Activated CD4-positive, alpha-beta memory T cell treated with anti-CD3 and anti-CD28 coated beads, Interleukin-2, amount 10 ng/mL, durations not matched to agents 7 days and 5 days (primary cell): Measurements from ENCODE around the gene CD109. TPM values are rescaled to one million over a fixed set of nuclear protein-coding genes. Genes with fewer than 3 reads are reported as not detected.
"Not testable (repeated sequence)": the region's sequence is repeated elsewhere in the genome, so short reads cannot be mapped to it uniquely, and the experiment has no call there.

Source experiments
- CTCF ChIA-PET: fragments of 350-600 bp; sonication (Branson Sonifier 250); formaldehyde crosslinking; loops from one replicate; lab custom pipeline; 2021; ENCODE audit warnings: antibody characterized with exemption, inconsistent platforms; lab: Charles Lee
- POLR2A ChIA-PET: fragments of 350-600 bp; sonication (Branson Sonifier 250); formaldehyde crosslinking; loops from one replicate; lab custom pipeline; 2021; ENCODE audit warnings: antibody characterized with exemption; lab: Charles Lee
- DNase-seq: peaks from one replicate; pipeline ENCODE4 v3.0.0-alpha.2; 2020
- H3K27ac Mint-ChIP-seq: one replicate; pipeline ENCODE4 v1.8.0; 2021; ENCODE audit warnings: mild to moderate bottlenecking, mixed read lengths
- H3K27me3 Mint-ChIP-seq: one replicate; pipeline ENCODE4 v1.8.0; 2021; ENCODE audit warnings: mixed read lengths
- H3K36me3 Mint-ChIP-seq: one replicate; pipeline ENCODE4 v1.8.0; 2021; ENCODE audit warnings: low read depth, mixed read lengths
- H3K4me1 Mint-ChIP-seq: one replicate; pipeline ENCODE4 v1.8.0; 2021; ENCODE audit warnings: mixed read lengths
- H3K4me3 Mint-ChIP-seq: one replicate; pipeline ENCODE4 v1.8.0; 2021; ENCODE audit warnings: mild to moderate bottlenecking, mixed read lengths
- H3K9me3 Mint-ChIP-seq: one replicate; pipeline ENCODE4 v1.8.0; 2021; ENCODE audit warnings: mixed read lengths
- total RNA-seq, 2 experiments: library from RNA; stranded (reverse); gene quantifications; one replicate each; pipeline ENCODE4 v1.2.3, GENCODE V29; 2021

The CD109 gene
- total RNA-seq, 2 experiments from 2014 or later = 13.6 to 15.0 TPM

DNA sequence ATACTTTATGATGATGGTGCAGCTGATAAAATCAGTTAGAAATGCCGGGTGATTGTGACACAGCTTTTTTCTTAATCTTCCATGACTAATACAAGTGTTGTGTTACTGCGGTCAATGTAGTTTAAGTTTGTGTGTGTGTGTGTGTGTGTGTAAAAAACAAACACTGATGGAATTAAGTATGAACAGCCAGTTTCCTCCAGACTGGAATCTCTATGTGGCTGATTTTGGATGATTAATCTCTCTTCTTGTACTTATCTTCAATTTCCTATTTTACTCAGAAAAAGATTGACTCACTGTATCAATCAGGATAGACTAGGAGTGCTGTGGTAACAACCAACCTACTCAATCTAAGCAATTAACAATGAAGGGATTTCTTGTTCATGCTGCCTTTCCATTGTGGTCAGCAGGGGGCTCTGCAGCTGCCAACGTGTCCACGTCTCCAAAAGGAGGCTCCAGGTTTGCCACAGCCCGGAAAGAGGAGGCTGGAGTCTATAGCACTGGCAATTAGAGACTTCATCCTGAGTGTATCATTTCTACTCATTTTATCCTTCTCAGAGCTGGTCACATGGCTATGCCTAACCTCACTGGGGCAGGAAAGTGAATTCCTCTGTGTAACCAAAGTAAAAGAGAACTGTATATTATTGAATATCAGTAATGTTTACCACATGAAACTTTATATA, 107.7 kb downstream of the CD109 start:
- H3K27ac Mint-ChIP-seq = no peak overlapping the region
- no peaks in the 10 kb centered on the region for H3K27me3 Mint-ChIP-seq
- POLR2A ChIA-PET = no interaction called here
- H3K9me3 Mint-ChIP-seq = no peaks in the 10 kb centered on the region
- peaks cover 3% of the 10 kb centered on the region for H3K4me1 Mint-ChIP-seq
- H3K4me3 Mint-ChIP-seq = no peak overlapping the region
- no peak for DNase-seq
- H3K36me3 Mint-ChIP-seq = peaks cover 13% of the 10 kb centered on the region
- CTCF ChIA-PET = interaction anchor here (1.4 kb wide), 1 partner anchor 8 kb away, joined by 3 read pairs; no protein-coding TSS in a partner anchor

DNA sequence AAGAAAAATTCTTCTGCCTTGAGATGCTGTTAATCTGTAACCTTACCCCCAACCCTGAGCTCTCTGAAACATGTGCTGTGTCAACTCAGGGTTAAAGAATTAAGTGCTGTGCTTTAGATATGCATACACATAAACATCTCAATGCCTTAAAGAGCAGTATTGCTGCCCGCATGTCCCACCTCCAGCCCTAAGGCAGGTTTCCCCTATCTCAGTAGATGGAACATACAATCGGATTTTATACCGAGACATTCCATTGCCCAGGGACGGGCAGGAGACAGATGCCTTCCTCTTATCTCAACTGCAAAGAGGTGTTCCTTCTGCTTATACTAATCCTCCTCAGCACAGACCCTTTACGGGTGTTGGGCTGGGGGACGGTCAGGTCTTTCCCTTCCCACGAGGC, 109.2 kb downstream of the CD109 start:
- H3K4me1 Mint-ChIP-seq, H3K4me3 Mint-ChIP-seq, H3K27ac Mint-ChIP-seq, H3K9me3 Mint-ChIP-seq, DNase-seq, CTCF ChIA-PET, H3K27me3 Mint-ChIP-seq, POLR2A ChIA-PET: not testable (repeated sequence)
- peaks cover 13% of the 10 kb centered on the region for H3K36me3 Mint-ChIP-seq

DNA sequence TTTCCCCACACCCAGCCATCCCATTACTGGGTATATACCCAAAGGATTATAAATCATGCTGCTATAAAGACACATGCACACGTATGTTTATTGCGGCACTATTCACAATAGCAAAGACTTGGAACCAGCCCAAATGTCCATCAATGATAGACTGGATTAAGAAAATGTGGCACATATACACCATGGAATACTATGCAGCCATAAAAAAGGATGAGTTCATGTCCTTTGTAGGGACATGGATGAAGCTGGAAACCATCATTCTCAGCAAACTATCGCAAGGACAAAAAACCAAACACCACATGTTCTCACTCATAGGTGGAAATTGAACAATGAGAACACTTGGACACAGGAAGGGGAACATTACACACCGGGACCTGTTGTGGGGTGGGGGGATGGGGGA, 110.0 kb downstream of the CD109 start:
- H3K36me3 Mint-ChIP-seq = peaks cover 13% of the 10 kb centered on the region
- H3K4me3 Mint-ChIP-seq, POLR2A ChIA-PET, CTCF ChIA-PET, H3K27ac Mint-ChIP-seq, H3K27me3 Mint-ChIP-seq, H3K4me1 Mint-ChIP-seq, DNase-seq, H3K9me3 Mint-ChIP-seq: not testable (repeated sequence)

DNA sequence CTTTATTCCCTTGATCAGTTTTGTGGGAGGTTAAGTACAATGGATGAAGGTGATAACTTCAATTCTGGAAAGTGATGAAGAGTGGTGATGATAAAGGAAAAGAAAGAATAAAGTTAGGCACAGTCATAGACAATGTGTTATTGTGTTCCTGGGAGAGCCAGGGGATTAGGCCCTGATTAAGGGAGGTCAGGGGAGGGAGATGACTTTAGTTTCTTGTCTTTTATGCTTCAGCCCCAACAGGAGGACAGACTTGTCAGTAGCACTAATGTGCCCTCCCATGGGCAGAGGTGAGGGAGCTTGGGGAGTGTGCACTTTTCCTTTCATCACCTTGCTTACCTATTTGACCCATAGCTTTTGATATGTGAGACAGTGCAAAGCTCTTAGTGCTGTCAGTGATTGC, 115.7 kb downstream of the CD109 start:
- Mint-ChIP-seq H3K27ac (no peak overlapping the region), H3K4me3 (no peak overlapping the region), H3K36me3 (peaks cover 5% of the 10 kb centered on the region), H3K9me3 (no peaks in the 10 kb centered on the region), H3K4me1 (no peaks in the 10 kb centered on the region), H3K27me3 (no peaks in the 10 kb centered on the region)
- ChIA-PET CTCF (interaction anchor here (0.9 kb wide), 1 partner anchor 9 kb away, joined by 3 read pairs; no protein-coding TSS in a partner anchor), POLR2A (no interaction called here)
- no peak for DNase-seq

DNA sequence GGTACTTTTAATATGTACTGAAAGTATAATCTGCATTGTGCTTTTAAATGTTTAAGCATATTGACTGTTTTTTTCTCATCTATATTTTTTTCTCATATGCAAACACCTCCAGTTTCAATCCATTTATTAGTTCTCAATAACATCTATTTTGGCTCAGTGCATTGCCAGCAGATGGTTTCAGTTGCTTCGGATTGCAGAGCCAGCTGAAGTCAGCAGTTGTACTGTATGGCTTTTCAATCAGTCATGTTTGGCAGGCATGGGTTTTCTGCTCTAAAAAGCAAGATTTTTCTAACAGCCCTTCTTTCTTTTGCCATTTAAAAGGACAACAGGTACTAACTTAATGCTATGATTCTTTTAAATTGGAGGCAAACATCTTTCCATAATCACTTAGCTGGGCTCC, 121.2 kb downstream of the CD109 start:
- Mint-ChIP-seq H3K4me3 (no peak overlapping the region), H3K27me3 (no peaks in the 10 kb centered on the region), H3K36me3 (peaks cover 32% of the 10 kb centered on the region), H3K9me3 (peaks cover 2% of the 10 kb centered on the region), H3K27ac (no peak overlapping the region), H3K4me1 (no peaks in the 10 kb centered on the region)
- ChIA-PET CTCF (no interaction called here), POLR2A (no interaction called here)
- no peak for DNase-seq

DNA sequence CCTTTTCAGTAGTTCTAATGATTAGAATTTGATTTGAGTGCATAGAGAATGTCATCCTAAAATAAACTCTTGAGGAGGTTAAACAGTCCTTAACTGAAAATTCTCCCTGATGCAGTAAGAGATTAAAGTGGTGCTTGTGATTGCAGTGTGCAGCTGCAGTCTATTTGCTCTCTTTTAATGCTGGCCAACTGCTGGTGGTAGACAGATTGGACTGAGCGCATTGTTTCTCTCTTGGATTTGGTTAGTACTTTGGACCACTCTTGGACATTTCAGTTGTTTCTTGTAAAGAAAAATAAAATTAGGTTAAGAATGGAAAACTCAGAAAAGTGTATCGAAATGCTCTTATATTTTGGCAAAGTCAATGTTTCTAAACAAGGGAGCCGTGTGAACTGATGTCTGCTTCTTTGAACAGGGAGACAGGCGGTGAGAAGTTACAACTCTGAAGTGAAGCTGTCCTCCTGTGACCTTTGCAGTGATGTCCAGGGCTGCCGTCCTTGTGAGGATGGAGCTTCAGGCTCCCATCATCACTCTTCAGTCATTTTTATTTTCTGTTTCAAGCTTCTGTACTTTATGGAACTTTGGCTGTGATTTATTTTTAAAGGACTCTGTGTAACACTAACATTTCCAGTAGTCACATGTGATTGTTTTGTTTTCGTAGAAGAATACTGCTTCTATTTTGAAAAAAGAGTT, 127.2 kb downstream of the CD109 start:
- no peak overlapping the region for H3K27ac Mint-ChIP-seq
- DNase-seq = no peak
- H3K9me3 Mint-ChIP-seq = peaks cover 2% of the 10 kb centered on the region
- no peak overlapping the region for H3K4me3 Mint-ChIP-seq
- H3K27me3 Mint-ChIP-seq = no peaks in the 10 kb centered on the region
- peaks cover 24% of the 10 kb centered on the region for H3K36me3 Mint-ChIP-seq
- CTCF ChIA-PET = no interaction called here
- H3K4me1 Mint-ChIP-seq = no peaks in the 10 kb centered on the region
- POLR2A ChIA-PET = no interaction called here

DNA sequence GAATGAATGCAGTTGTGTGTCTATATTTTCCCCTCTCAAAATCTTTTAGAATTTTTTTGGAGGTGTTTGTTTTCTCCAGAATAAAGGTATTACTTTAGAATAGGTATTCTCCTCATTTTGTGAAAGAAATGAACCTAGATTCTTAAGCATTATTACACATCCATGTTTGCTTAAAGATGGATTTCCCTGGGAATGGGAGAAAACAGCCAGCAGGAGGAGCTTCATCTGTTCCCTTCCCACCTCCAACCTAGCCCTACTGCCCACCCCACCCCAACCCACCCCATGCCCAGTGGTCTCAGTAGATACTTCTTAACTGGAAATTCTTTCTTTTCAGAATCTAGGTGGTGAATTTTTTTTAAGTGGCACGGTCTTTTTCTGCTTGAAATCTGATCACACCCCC, 127.8 kb downstream of the CD109 start:
- H3K36me3 Mint-ChIP-seq = peaks cover 20% of the 10 kb centered on the region
- no peaks in the 10 kb centered on the region for H3K27me3 Mint-ChIP-seq
- H3K4me1 Mint-ChIP-seq = no peaks in the 10 kb centered on the region
- ChIA-PET POLR2A (no interaction called here), CTCF (no interaction called here)
- no peak overlapping the region for H3K4me3 Mint-ChIP-seq
- peaks cover 2% of the 10 kb centered on the region for H3K9me3 Mint-ChIP-seq
- DNase-seq = no peak
- H3K27ac Mint-ChIP-seq = no peak overlapping the region

DNA sequence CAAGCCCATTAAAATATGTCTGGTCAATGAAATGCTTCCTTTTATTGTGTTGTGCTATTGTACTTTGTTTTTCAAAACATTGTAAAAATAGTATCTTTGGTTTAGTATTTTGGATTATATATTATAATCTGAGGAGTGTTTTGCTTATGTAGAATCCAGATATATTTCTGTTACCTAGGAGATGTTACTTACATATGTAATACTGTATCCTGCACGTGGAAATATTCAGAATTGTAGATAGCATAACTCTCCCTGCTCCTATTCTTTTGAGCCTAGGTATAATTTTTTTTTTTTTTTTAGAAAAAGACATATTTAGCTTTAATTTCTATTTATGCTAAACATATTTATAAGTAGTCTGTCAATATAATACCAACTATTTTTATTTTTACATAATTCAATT, 130.6 kb downstream of the CD109 start:
- H3K4me3 Mint-ChIP-seq = no peak overlapping the region
- H3K27me3 Mint-ChIP-seq = no peaks in the 10 kb centered on the region
- no peak for DNase-seq
- H3K36me3 Mint-ChIP-seq = no peaks in the 10 kb centered on the region
- H3K9me3 Mint-ChIP-seq = no peaks in the 10 kb centered on the region
- no peaks in the 10 kb centered on the region for H3K4me1 Mint-ChIP-seq
- no peak overlapping the region for H3K27ac Mint-ChIP-seq
- CTCF ChIA-PET = no interaction called here
- POLR2A ChIA-PET = no interaction called here

DNA sequence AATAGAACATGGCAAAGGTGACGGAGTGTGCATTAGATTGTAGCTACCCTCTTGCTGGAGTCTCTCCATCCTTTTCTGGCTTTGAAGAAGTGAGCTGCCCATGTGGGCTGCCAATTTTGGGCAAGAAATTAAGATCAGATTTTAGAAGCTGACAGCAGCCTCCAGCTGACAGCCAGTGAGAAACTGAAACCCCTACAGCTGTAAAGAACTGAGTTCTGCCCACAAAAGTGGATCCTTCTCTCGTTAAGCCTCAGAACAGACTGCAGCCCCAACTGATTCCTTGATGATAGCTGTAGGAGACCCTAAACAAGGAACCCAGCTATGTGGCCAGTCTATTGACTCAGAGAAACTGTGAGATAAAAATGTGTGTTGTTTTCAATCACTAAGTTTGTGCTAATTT, 134.1 kb downstream of the CD109 start:
- POLR2A ChIA-PET = no interaction called here
- DNase-seq = no peak
- H3K27me3 Mint-ChIP-seq = no peaks in the 10 kb centered on the region
- no peaks in the 10 kb centered on the region for H3K4me1 Mint-ChIP-seq
- no peaks in the 10 kb centered on the region for H3K9me3 Mint-ChIP-seq
- CTCF ChIA-PET = no interaction called here
- no peaks in the 10 kb centered on the region for H3K36me3 Mint-ChIP-seq
- no peak overlapping the region for H3K27ac Mint-ChIP-seq
- H3K4me3 Mint-ChIP-seq = no peak overlapping the region

DNA sequence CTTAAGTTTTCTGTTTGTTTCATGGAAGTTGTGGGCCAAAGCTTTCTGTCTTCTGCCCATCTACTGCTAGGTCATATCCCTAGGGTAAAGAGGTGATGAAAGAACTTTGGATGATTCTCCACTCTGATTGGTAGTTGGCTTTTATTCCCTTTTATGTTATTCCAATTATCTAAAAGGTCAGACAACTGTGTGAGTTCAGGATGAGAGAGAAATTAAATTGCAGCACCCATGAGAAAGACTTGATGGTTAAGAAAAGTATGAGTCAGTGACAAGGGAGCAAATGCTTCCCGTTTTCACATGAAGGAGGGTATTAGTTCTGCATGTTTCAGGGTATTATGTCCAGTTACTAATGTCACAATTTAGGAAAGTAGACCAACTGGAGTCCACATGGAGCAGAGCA, 136.3 kb downstream of the CD109 start:
- no peaks in the 10 kb centered on the region for H3K27me3 Mint-ChIP-seq
- no peaks in the 10 kb centered on the region for H3K4me1 Mint-ChIP-seq
- H3K27ac Mint-ChIP-seq = no peak overlapping the region
- H3K36me3 Mint-ChIP-seq = no peaks in the 10 kb centered on the region
- no peaks in the 10 kb centered on the region for H3K9me3 Mint-ChIP-seq
- CTCF ChIA-PET = no interaction called here
- H3K4me3 Mint-ChIP-seq = no peak overlapping the region
- POLR2A ChIA-PET = no interaction called here
- no peak for DNase-seq

DNA sequence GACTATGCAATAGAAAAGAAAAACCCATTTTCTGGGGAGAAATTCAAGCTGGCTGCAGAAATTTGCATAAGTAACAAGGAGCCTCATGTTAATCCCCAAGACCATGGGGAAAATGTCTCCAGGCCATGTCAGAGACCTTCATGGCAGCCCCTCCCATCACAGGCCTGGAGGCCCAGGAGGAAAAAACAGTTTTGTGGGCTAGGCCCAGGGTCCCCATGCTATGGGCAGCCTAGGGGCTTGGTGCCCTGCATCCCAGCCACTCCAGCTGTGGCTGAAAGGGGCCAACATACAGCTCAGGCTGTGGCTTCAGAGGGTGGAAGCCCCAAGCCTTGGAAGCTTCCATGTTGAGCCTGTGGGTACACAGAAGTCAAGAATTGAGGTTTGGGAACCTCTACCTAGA, 148.7 kb downstream of the CD109 start:
- H3K27me3 Mint-ChIP-seq, H3K27ac Mint-ChIP-seq, POLR2A ChIA-PET, H3K4me3 Mint-ChIP-seq, H3K36me3 Mint-ChIP-seq, CTCF ChIA-PET, H3K4me1 Mint-ChIP-seq, DNase-seq, H3K9me3 Mint-ChIP-seq: not testable (repeated sequence)

DNA sequence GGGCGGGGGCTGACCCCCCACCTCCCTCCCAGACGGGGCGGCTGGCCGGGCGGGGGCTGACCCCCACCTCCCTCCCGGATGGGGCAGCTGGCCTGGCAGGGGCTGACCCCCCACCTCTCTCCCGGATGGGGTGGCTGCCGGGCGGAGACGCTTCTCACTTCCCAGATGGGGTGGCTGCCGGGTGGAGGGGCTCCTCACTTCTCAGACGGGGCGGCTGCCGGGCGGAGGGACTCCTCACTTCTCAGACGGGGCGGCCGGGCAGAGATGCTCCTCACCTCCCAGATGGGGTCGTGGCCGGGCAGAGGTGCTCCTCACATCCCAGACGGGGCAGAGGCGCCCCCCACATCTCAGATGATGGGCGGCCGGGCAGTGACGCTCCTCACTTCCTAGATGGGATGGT, 155.0 kb downstream of the CD109 start:
- H3K36me3 Mint-ChIP-seq, DNase-seq, H3K27ac Mint-ChIP-seq, H3K27me3 Mint-ChIP-seq, H3K9me3 Mint-ChIP-seq, H3K4me1 Mint-ChIP-seq, CTCF ChIA-PET, H3K4me3 Mint-ChIP-seq, POLR2A ChIA-PET: not testable (repeated sequence)

DNA sequence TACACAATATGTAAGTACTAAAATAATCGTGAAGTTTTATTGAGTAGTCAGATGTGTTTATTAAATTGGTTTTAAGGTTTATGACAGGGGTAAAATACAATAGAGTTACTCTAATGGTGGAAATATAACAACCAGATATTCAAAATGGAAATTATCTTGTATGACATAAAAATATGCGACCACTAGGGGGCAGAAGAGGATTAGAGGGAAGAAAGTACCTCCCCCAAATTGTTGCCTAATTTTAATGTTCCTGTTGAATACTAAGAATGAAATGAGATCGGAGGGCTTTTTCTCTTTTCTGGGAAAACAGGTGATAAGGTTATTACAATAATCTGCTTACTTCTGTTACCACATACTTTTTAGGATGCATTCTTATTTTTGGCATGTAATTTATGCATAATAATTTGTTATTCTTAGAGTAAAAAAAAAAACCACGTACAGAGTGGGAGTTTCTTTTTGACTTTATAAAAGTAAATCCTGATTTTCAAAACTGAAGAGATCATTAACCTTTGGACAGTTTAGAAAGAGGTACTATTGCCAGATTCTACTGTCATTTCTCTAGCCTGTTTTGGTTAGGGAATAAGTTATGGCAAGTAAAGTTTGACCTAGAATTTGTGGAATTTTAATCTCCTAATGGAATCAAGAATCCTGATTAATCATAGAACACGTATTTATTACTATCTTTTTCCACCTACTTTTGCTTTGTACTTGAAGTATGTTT, 159.2 kb downstream of the CD109 start:
- no peak overlapping the region for H3K27ac Mint-ChIP-seq
- ChIA-PET CTCF (interaction anchor here (1.1 to 1.7 kb wide), 4 partner anchors 117 to 1358 kb away, joined by 3 to 10 read pairs (median 4); no protein-coding TSS in a partner anchor), POLR2A (no interaction called here)
- no peak for DNase-seq
- H3K36me3 Mint-ChIP-seq = no peaks in the 10 kb centered on the region
- no peak overlapping the region for H3K4me3 Mint-ChIP-seq
- no peaks in the 10 kb centered on the region for H3K27me3 Mint-ChIP-seq
- H3K4me1 Mint-ChIP-seq = no peaks in the 10 kb centered on the region
- H3K9me3 Mint-ChIP-seq = peaks cover 2% of the 10 kb centered on the region
